ENCODE results near the gene ALG3.

The ALG3 gene

GRCh38 chr3:184193991-184194539 lies 54.7 kb downstream of the ALG3 start:
- no peak for DNase-seq (ENCODE audit: low spot score)

GRCh38 chr3:184192889-184193288 lies 55.9 kb downstream of the ALG3 start:
- DNase-seq (ENCODE audit: low spot score) = no peak

Measured in kidney capillary endothelial cell (primary cell).